K562 (cell line): ENCODE data around the gene ATP5PD.

Source experiments
- BMI1 ChIP-seq: fragments of 150-350 bp; IDR thresholded peaks from 2 replicates; pipeline ENCODE4 v1.6.1; 2014; ENCODE audit warnings: low read length
- CEBPB ChIP-seq: fragments of 450-650 bp; IDR thresholded peaks from 2 replicates; pipeline ENCODE4 v1.6.1; 2016; ENCODE audit warnings: missing genetic modification characterization, missing compliant biosample characterization
- COPS2 ChIP-seq: fragments of 450-650 bp; conservative IDR thresholded peaks from 2 replicates; pipeline ENCODE4 v1.6.1; 2016; ENCODE audit warnings: mild to moderate bottlenecking, moderate library complexity
- GTF2F1 ChIP-seq: IDR thresholded peaks from 2 replicates; pipeline ENCODE4 v1.6.1; 2011; ENCODE audit warnings: low read depth, low read length, improper control_type of control experiment
- MTF1 ChIP-seq: fragments of 250-450 bp; sonication (Bioruptor Pico); IDR thresholded peaks from 2 replicates; pipeline ENCODE4 v1.9.0; 2021; ENCODE audit warnings: moderate library complexity, mild to moderate bottlenecking, inconsistent platforms, borderline replicate concordance
- NR2C2 ChIP-seq, 2 experiments: fragments of 200-800 bp in 1 of 2; sonication (Bioruptor generic) in 1 of 2; sonication (generic) in 1 of 2; formaldehyde crosslinking in 1 of 2; IDR thresholded peaks; 2 replicates each; pipeline versions ENCODE4 v1.6.1 to v1.8.0; 2016 to 2022; ENCODE audit warnings: mild to moderate bottlenecking in 1 of 2, missing compliant biosample characterization in 1 of 2, missing genetic modification characterization in 1 of 2, missing genetic modification reagents in 1 of 2
- NR3C1 ChIP-seq: sonication (generic); formaldehyde crosslinking; IDR thresholded peaks from 2 replicates; pipeline ENCODE4 v1.8.1; 2022; ENCODE audit warnings: missing genetic modification reagents
- POLR2AphosphoS5 ChIP-seq: IDR thresholded peaks from 2 replicates; pipeline ENCODE4 v1.6.1; 2011; ENCODE audit warnings: mild to moderate bottlenecking, low read depth, low read length, moderate library complexity; ENCODE audit not compliant: control insufficient read depth, insufficient read depth
- TBP ChIP-seq: optimal IDR thresholded peaks from 2 replicates; pipeline ENCODE3; 2011; ENCODE audit warnings: low read depth, low read length, improper control_type of control experiment
- TRIM28 ChIP-seq: fragments of 450-650 bp; IDR thresholded peaks from 2 replicates; pipeline ENCODE4 v1.6.1; 2017
- ZSCAN29 ChIP-seq: fragments of 450-650 bp; IDR thresholded peaks from 2 replicates; pipeline ENCODE4 v1.6.1; 2017
- ZZZ3 ChIP-seq: fragments of 450-650 bp; IDR thresholded peaks from 2 replicates; pipeline ENCODE4 v1.6.1; 2016; ENCODE audit warnings: antibody characterized with exemption, mild to moderate bottlenecking, moderate library complexity
- TF ChIP-seq, protein P1 (sequence below), 3 experiments: IDR thresholded peaks in 2 of 3; conservative IDR thresholded peaks in 1 of 3; 2 replicates each; pipeline ENCODE4 v1.5.1; 2011 to 2012; ENCODE audit warnings: low read length in 3 of 3, mild to moderate bottlenecking in 3 of 3, control low read depth in 2 of 3, improper control_type of control experiment in 1 of 3, inconsistent platforms in 1 of 3, low read depth in 1 of 3, mixed read lengths in 1 of 3, moderate library complexity in 1 of 3; ENCODE audit not compliant: insufficient read depth in 2 of 3

DNA sequence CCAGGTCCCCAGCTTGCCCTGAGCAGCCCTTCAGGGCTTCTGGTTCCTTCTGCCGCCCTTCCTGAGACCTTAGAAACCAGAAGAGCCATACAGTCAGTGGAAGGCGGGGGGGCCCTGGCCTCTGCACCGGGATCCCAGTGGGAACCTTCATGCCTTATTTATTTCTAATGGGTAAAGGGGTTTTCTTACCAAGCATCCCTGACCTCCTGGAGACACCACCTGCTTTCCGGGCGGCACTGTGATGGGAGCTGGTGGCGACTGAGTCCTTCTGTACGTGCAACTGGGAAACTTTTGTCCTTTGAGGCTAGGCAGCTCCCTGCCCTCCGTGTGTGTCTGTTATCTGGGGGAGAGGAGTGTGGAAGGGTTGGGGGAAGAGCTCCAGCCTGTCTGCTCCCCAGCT is 41.5 kb downstream of the ATP5PD start:
- TF ChIP-seq MTF1 (no peak), CEBPB (tag) (no peak), ZSCAN29 (no peak), GTF2F1 (no peak), COPS2 (no peak), TBP (no peak), POLR2AphosphoS5 (no peak), TRIM28 (no peak), BMI1 (no peak), NR2C2 (CRISPR knock-in tag; IDR thresholded peaks at IDR 0.05) (no peak), NR2C2 (tag; IDR thresholded peaks at IDR 0.05) (no peak), NR3C1 (CRISPR knock-in tag) (no peak), ZZZ3 (no peak)
- TF ChIP-seq, protein P1, sequence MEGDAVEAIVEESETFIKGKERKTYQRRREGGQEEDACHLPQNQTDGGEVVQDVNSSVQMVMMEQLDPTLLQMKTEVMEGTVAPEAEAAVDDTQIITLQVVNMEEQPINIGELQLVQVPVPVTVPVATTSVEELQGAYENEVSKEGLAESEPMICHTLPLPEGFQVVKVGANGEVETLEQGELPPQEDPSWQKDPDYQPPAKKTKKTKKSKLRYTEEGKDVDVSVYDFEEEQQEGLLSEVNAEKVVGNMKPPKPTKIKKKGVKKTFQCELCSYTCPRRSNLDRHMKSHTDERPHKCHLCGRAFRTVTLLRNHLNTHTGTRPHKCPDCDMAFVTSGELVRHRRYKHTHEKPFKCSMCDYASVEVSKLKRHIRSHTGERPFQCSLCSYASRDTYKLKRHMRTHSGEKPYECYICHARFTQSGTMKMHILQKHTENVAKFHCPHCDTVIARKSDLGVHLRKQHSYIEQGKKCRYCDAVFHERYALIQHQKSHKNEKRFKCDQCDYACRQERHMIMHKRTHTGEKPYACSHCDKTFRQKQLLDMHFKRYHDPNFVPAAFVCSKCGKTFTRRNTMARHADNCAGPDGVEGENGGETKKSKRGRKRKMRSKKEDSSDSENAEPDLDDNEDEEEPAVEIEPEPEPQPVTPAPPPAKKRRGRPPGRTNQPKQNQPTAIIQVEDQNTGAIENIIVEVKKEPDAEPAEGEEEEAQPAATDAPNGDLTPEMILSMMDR (IDR thresholded peaks at IDR 0.05 in 2 of 3, conservative IDR thresholded peaks at IDR 0.05 in 1 of 3; ENCODE audit: insufficient read depth in 2 of 3, low read depth in 1 of 3, low read length in 3 of 3): no peak
